Fibroblast of villous mesenchyme (primary cell): Measurements from ENCODE around the gene RASA2. TPM values are rescaled to one million over a fixed set of nuclear protein-coding genes. Genes with fewer than 3 reads are reported as not detected.

Experiments used
- DNase-seq: peaks from one replicate; pipeline ENCODE4 v3.0.0-alpha.2; 2010; ENCODE audit warnings: low read depth
- H3K4me3 ChIP-seq: 2 replicates; pipeline ENCODE4 v1.5.1; 2011; ENCODE audit warnings: low read depth, mild to moderate bottlenecking, low read length
- total RNA-seq: library from RNA; depleted of rRNA; stranded (reverse); fragments of >200 nt; gene quantifications from 2 replicates; pipeline ENCODE4 v1.2.3, GENCODE V29; 2012
- TF ChIP-seq, protein P1 (sequence below): IDR thresholded peaks from 2 replicates; pipeline ENCODE4 v1.5.1; 2012; ENCODE audit warnings: low read depth, mild to moderate bottlenecking, low read length; ENCODE audit not compliant: insufficient read depth

The RASA2 gene
- total RNA-seq, 1 donor, result 18.1 TPM

DNA sequence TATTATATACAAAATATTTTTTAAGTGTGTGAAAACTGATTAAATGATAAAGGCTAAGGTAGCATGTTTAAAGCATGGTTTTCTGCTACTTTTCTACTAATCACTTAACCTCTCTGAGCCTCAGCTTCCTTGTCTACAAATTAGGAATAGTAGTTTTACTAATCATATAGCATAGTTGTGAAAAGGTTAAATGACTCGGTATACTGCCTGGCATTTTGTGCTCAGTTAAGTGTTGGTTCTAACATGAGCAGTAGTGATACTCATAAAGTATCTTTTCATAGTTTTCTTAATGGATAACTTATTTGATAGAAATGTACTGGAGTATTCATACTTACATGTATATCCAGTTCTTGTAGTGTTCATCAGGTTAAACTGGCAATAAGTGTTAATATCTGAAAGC, 13.6 kb downstream of the RASA2 start:
- no peak for DNase-seq
- TF ChIP-seq, protein P1, sequence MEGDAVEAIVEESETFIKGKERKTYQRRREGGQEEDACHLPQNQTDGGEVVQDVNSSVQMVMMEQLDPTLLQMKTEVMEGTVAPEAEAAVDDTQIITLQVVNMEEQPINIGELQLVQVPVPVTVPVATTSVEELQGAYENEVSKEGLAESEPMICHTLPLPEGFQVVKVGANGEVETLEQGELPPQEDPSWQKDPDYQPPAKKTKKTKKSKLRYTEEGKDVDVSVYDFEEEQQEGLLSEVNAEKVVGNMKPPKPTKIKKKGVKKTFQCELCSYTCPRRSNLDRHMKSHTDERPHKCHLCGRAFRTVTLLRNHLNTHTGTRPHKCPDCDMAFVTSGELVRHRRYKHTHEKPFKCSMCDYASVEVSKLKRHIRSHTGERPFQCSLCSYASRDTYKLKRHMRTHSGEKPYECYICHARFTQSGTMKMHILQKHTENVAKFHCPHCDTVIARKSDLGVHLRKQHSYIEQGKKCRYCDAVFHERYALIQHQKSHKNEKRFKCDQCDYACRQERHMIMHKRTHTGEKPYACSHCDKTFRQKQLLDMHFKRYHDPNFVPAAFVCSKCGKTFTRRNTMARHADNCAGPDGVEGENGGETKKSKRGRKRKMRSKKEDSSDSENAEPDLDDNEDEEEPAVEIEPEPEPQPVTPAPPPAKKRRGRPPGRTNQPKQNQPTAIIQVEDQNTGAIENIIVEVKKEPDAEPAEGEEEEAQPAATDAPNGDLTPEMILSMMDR, result no peak
- no peak overlapping the region for H3K4me3 ChIP-seq

DNA sequence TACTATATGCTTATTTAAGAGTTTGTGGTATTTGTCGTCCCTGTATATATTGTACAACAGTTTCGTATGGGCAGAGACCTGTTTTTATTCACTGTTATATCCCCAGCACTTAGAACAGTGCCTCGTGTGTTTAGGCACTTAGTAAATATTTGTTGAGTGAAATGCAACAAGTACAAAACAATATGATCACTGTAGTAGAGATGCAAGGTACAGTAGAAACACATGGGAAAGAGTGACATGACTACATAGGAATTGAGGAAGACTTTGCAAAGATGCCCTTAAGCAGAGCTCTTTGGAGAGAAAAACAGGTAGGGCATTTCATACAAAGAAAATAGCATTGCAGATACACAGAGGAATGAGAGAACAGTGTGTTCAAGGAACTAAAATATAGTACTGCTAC, 18.3 kb downstream of the RASA2 start:
- no peak for DNase-seq
- no peak overlapping the region for H3K4me3 ChIP-seq
- TF ChIP-seq, protein P1, result no peak

DNA sequence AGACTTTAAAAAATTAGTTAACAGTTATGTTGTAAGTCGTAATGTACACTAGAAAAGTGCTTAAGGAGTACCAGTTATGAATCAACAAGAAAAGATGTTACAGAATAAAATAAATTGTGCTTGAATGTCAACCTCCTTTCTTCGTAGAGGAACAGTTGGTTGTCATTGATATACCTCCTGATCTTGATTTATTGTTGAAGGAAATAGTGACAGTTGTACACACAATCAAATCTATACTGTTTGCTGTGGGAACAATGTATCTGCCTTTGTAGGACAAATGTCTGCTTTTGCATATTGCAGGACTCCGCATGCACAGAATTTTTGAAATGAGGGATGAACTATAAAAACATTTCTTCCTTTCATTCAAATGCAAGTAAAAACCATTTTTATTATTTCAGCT, 19.2 kb downstream of the RASA2 start:
- TF ChIP-seq, protein P1, result no peak
- DNase-seq, result no peak
- no peak overlapping the region for H3K4me3 ChIP-seq

DNA sequence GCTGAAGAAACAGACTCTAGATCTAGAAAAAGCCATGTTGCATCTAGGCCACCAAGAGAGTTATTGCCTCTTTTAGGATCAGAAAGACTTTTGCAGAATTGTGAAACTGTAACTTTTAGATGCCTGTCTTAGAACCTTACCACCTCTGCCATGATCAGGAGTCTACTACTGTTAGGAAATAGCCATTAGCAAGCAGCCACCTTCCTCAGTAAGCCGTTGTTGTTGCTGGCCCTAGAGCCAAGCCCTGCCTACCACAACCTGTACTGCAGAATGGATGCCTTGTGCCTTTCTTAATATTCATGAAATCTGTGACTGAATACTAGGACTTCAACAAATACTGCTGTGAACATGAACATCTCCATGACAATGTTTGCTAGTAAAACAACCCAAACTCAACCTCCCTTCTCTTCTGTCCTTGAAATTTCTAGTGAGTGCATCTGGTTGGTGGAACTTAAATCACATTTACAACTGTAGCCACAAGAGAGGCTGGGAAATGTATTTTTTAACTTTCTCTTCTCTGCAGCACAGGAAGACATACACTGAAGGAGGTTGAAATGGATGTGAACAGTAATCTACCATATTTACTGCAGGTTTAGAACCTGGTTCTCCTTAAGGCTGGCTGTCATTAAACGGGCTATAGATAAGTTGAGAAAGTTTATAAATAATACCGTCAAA, 20.7 kb downstream of the RASA2 start:
- no peak overlapping the region for H3K4me3 ChIP-seq
- no peak for DNase-seq
- TF ChIP-seq, protein P1, result no peak

DNA sequence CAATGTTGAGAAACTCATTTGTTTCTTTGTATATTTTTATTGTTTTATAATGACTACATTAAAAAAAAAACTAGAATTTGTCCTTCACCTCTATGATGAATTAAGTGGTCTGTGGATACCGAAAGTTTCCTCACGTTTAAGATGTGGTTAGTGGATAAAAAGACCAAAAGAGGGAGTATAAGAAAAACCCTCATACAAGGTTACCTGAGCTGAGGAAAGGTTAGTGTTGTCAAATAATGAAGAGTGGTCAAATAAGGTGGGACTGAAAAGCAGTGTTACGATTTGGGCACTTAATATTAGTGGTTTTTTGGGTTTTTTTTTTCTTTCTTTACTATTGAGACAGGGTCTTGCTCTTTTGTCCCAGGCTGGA, 21.2 kb downstream of the RASA2 start:
- DNase-seq, result no peak
- TF ChIP-seq, protein P1, result no peak
- H3K4me3 ChIP-seq, result no peak overlapping the region

DNA sequence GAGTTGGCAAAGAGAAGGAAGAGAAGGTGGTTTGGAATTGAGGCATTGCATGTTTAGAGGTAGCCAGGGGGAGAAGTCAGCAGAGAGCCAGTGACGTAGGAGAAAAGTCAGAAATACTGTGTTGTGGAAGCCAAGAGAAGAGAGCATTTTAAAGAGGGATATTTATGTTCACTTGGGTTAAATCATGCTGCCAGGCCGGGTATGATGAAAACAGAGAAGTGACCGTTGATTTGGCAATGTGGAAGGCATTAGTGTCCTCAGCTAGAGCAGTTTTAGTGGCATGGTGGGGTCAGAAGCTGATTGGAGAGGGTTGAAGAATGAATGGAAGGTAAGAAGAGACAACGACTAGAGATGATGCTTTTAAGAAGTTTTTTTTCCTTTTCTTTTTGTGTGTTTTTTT, 24.5 kb downstream of the RASA2 start:
- no peak for DNase-seq
- no peak overlapping the region for H3K4me3 ChIP-seq
- TF ChIP-seq, protein P1, result no peak

DNA sequence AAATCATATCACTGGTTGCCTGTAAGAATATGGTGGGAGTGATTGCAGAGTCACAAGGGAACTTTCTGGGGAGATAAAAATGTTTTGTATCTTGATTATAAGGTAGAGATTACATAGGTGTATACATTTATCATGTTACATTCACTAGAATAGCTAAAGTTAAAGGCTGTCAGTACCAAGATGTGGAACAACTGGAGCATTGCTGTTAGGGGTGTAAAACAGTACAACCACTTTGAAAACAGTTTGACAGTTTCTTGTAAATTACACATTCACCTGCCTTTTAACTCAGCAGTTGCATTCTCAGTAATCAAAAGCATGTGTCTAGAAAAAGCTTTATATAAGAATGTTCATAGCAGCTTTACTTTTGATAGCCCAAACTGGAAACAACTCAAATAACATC, 27.6 kb downstream of the RASA2 start:
- H3K4me3 ChIP-seq, result no peak overlapping the region
- no peak for DNase-seq
- TF ChIP-seq, protein P1, result no peak
